GM19351 (cell line): ENCODE results near the gene FOXN4.

Experiments used
- ATAC-seq: cut with Tn5 transposase; IDR thresholded peaks from one replicate; pipeline ENCODE4 v1.9.1; 2021; ENCODE audit warnings: mild to moderate bottlenecking, moderate library complexity; ENCODE audit not compliant: unreplicated experiment

Gene FOXN4

DNA sequence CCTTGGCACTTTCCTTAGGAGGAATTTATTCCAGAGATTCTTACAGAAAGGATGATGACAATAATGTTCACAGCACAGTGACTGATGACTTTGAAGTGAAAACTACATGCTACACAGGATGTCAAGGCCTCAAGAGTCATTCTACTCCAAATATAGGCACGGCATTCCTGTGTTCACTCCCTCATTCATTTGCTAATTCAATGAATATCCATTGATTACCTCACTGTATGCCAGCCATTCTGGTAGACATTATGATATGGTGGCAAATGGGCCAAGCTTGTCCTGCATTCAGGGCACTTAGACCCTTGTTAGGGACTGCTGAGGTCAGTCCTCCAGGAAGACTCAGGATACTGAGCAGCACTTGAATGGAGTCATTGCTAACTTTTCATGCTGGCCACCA lies 48.0 kb downstream of the FOXN4 start:
- no peak for ATAC-seq

DNA sequence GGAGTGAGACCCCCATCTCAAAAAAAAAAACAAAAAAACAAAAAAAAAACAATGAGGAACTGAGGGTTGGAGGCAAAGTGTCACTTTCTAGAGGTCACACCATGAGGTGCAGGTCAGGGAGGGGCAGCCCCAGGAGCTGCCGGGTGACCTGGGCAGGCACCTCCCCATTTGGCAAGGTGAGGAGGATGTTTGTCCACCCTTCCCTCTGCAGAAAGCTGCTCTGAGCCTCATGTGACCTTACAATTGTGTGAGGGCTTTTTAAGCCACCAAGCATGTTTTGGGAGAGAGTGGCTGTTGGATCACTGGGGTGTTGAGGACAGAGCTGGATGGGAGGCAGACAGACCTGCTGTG lies 49.6 kb downstream of the FOXN4 start:
- ATAC-seq: no peak

DNA sequence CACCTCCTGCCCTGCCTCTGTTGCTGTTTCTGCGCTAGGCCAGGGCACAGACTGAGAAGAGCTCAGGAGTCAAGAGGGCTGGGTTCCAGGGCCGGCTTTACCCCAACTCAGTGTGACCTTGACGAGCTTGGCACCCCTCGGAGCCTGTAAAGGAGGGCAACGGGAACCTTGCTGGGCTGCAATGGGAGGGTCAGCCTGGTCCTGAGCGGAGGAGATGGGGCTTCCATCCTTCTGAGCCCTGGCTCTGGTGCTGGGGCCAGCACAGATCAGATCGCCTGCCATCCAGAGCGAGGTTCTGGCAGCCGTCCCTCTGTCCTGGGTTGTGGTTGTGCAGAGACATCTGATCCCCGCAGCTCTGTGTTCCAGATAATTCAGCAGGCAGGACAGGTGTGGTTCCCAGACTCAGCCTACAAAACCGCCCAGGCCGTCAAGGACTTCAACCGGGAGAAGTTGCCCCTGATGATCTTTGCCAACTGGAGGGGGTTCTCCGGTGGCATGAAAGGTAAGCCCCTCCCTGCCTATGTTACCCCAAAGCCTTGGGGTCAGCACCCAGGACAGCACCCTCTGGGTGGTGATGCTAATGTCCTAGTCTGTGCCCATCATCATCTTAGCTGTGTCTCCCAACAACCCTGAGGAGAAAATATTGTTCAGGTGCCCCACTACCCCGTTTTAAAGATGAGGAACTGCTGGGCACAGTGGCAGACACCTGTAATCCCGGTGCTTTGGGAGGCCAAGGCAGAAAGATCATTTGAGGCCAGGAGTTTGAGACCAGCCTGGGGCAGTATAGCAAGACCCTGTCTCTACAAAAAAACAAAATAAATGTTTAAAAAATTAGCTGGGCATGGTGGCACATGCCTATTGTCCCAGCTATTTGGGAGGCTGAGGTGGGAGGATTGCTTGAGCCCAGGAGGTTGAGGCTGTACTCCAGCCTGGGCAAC lies 50.2 kb downstream of the FOXN4 start:
- no peak for ATAC-seq

DNA sequence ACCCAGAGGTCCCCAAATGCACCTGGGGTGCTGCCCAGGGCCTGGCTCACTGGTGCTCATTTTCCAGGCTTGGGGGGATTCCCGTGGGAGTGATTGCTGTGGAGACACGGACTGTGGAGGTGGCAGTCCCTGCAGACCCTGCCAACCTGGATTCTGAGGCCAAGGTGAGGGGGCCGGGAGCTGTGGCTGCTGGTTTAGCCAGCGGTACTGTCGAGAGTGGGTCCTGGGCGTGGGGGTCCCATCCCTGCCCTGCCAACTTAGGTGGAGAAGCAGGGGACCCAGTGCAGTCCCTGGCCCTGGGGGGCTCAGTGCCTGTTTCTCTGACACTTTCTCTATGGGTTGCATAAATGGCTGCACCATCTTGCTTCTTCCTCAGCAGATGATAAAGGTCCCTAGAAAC lies 50.9 kb downstream of the FOXN4 start:
- ATAC-seq: no peak

DNA sequence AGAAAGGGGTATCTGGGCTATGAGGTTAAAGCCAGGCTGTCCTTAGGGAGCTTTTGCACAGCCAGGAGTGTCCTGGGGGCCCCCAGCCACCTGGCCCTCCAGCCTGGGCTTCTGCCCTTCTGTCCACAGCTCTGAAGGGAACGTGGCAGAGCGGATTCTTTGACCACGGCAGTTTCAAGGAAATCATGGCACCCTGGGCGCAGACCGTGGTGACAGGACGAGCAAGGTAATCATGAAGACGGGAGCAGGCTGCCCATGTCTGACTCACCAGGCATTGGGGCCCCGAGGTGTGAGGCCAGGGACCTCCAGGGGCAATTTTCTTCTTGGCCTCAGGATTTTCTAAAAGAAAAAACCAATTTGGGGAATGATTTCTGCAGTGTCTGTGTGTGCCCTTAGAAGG lies 53.1 kb downstream of the FOXN4 start:
- no peak for ATAC-seq

DNA sequence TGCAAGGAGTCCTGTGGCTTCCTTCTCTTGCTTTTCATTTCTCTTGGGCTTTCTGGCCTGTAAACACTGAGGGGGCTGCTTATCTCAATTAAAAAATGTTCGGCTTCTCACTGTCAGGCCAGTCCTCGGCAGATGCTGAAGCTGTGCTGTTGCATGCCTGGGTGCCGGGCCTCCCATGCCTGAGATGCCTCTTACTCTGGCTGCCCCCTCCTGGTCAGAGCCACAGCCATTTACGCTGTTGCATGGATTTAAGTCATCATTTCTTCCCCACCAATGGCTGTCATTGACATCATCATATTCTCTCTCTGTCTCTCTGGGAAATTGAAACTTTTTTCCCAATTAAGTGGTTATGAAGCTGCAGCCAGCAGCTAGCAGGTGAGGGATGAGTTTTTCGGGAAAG lies 53.7 kb downstream of the FOXN4 start:
- no peak for ATAC-seq

DNA sequence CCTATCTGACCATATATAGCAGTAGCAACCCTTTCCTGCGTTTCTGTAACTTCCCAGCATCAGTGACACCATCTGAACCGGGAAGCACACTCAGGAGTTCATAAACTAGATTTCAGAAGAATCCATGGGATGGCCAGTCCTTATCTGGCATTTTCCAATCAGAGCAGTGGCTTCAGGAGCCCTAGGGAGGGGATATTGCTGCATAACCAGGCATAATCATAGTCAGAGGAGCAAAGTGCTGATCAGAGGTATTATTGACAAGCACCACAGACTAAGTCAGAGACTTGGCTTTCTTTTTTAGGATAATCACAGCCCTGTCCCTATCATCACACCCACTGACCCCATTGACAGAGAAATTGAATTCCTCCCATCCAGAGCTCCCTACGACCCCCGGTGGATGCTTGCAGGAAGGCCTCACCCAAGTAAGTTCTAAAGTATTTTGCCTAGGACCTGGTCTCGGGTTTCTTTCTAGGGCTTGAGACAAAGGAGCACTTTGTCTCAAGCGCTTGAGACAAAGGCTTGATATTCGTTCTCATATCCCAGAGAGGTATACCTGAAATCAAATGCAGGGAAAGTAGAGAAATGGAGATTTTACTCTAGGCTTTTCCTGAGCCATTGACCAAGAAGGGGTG lies 55.1 kb downstream of the FOXN4 start:
- no peak for ATAC-seq

DNA sequence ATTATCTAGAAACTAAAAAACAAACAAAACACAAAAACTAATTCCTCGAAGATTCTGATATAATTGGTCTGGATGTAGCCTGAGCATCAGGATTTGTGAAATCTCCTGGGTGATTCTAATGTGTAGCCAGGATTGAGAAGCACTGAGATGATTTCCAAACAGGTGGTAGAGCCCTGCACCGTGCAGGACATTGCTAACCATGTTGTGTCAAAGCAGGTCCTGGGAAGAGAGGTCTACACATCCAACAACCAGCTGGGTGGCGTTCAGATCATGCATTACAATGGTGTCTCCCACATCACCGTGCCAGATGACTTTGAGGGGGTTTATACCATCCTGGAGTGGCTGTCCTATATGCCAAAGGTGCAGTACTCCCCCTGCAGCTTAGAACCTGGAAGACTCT lies 56.3 kb downstream of the FOXN4 start:
- ATAC-seq: no peak

DNA sequence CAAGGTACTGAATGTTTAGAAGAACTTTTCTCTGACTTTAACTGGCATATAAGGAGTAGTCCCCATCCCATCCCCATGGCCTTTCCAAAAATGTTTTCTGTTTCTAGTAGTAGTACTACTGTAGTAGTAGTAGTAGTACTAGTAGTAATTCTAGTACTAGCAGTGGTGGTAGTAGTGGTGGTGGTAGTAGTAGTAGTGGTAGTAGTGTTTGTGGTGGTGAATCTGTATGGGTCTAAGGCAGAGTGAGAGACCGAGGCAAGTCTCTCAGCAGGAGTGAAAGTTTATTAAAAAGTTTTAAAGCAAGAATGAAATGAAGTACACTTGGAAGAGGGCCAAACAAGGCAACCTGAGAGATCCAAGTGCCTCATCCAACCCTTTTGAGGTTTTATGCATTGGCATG lies 58.6 kb downstream of the FOXN4 start:
- no peak for ATAC-seq

DNA sequence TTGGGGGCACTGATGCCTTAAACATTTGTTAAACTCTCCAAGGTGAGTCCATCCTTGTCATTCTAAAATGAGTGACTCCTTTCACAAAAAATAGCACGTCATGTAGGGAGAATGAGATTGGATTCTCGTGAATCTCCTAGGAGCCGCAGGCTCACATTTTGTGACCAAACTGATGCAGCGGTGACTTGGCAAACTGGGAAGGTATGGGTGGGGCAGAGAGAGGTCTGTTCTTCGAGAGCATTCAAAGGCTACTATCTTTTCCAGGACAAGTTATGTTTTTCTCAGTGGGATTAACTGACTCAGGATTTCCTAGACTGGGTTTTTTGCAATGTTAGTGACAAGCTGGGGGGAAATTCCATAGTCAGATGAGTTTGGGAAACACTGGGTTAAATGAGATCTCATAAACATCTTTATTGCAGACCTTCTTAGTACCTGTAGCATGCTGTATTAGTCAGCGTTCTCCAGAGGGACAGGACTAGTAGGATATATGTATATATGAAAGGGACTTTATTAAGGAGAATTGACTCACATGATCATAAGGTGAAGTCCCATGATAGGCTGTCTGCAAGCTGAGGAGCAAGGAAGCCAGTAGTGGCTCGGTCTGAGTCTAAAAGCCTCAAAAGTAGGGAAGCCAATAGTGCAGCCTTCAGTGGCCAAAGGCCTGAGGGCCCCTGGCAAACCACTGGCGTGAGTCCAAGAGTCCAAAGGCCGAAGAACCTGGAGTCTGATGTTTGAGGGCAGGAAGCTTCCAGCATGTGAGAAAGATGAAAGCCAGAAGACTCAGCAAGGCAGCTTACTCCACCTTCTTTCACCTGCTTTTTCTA lies 61.0 kb downstream of the FOXN4 start:
- ATAC-seq: no peak

DNA sequence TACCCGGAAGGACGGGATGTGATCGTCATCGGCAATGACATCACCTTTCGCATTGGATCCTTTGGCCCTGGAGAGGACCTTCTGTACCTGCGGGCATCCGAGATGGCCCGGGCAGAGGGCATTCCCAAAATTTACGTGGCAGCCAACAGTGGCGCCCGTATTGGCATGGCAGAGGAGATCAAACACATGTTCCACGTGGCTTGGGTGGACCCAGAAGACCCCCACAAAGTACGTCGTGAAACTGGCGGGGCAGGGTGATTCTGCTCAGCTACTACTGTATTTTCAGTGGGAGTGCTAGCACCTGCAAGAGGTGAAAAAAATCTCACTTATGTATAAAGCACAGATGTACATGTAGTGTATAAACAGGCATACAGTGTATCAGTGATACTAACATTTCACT lies 62.9 kb downstream of the FOXN4 start:
- no peak for ATAC-seq

DNA sequence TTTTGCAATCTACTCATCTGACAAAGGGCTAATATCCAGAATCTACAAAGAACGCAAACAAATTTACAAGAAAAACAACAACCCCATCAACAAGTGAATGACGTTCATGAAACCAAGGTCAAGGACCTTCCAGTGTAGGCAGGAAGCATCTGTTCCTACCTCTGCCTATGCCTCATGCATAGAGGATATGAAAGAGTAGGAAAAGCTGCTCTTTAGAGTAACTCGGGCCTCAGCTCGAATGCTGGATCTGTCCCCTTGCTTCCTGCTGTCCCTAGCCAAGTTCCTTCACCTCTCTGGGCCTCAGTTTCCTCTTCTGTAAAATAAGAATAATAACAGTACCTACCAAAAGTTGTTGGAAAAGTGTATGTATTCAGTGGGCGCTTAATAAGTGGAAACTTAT lies 65.0 kb downstream of the FOXN4 start:
- no peak for ATAC-seq

DNA sequence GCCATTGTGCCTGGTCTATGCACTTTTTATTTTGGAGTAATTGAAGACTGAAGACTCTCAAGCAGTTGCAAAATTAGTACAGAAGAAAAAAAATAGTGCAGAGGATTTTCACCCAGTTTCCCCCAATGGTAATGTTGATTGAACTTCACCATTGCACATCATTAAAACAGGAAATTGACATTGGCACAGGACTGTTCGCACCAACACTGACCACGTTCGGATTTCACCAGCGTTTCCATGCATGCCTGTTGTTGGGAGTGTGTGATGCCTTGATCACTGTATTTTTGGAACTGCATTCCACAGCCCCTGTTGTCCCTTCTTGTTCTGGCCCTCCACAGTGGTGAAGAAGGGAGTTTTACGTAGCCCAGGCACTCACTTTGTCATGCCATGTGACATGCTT lies 67.1 kb downstream of the FOXN4 start:
- no peak for ATAC-seq

DNA sequence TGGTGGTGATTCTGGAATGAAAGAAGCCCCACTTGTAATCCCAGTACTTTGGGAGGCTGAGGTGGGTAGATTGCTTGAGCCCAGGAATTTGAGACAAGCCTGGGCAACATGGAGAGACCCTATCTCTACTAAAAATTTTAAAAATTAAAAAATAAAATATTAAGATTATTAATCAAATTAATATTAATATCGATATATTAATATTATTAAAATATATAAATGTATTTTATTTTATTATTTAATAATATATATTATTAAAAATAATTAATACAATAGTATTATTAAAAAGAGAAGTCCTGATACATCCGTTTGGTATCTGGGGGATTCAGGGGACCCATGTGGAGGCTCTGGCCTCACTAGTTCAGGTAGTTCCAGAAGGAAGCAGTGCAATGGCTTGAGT lies 68.7 kb downstream of the FOXN4 start:
- no peak for ATAC-seq

DNA sequence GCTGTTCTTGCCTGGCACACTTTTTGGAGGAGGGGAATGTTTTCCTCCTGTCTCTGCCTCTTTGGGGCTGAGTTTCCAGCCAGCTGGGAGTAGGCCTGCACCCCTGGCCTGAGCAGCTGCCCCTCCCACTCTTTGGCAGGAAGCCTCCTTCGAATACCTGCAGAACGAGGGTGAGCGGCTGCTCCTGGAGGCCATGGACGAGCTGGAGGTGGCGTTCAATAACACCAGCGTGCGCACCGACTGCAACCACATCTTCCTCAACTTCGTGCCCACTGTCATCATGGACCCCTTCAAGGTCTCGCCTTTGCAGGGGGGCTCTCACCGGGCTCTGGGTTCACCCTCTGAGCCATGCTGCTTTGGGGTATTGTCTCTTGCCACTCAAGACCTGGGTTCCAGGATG lies 69.4 kb downstream of the FOXN4 start:
- ATAC-seq: no peak

DNA sequence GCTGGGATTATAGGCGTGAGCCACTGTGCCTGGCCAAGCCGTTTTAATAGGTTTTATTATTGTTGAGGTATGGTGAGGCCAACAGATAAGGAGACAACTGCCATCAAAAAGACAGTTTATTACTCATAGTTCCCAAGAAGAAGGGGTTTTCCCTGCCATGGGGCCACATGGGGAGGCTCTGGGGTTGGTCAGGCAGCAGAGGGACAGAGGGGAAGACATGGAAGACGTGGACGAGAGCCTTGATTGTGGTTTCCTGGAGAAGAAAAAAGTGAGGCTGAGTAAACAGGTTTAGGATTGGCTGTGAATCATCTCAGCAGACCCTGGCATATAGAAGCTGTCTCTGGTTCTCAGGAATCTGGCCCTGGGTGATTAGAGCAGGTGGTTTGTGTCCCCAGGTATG lies 69.9 kb downstream of the FOXN4 start:
- ATAC-seq: no peak

DNA sequence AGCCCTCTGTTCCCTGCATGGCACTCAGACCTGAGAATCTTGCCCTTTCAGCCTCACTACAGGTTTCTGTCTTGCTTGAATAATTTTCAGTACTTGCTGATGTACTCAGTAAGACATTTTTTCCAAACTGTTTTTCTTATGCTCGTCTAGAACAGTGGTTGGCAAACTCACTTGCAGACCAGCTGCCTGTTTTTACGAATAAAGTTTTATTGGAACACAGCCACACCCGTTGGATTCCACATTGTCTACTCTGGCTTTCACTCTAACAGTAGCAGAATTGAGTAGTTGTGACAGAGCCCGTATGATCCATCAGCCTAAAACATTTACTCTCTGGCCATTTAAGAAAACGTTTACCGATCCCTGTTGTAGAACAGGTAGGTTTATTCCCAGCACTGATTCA lies 72.8 kb downstream of the FOXN4 start:
- no peak for ATAC-seq

DNA sequence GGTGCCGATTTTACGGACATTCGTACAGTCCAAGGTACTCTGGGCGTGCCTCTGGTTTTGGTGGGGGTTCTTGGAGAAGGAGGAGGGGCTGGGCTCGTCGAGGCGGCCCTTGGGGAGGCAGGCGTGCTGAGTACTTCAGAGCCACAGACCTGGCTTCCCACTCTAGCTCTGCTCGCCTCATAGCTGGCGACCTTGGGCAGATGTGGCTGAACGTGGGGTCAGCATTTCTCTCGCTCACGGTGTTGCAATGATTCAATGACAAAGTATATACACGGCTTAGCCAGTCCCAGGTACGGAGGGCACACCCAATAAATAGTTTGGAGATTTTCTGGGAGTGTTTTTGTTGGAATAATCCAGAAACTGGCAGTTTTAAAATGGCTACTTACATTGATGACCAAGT lies 75.1 kb downstream of the FOXN4 start:
- no peak for ATAC-seq

DNA sequence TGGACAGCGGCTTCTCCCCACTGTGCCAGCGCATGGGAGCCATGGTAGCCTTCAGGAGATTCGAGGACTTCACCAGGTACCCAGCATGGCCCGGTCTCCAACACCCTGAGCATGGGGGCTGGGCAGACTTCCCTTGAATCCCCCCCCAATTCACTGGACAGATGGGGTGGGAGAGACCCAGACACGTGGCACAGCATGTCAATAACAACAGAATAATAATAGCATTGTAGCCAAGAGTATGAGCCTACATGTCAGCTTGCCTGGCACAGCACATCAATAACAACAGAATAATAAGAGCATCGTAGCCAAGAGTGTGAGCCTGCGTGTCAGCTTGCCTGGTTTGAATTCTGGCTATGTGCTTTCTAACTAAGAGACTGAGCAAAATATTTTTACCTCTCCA lies 76.4 kb downstream of the FOXN4 start:
- no peak for ATAC-seq

DNA sequence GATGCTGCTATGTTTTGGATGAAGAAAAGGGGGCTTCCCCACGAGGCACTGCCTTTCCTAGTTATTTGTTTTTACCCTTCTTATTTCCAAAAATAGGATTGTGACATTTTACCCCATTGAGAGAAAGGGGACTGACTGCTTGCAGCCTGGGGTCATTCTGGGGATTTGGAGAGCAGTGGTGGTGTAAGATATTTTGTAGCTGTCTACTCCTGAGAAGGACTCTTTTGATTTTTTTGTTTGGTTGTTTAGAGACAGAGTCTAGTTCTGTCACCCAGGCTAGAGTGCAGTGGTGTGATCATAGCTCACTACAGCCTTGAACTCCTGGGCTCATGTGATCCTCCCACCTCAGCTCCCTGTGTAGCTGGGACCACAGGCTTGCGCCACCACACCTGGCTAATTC lies 78.9 kb downstream of the FOXN4 start:
- no peak for ATAC-seq

DNA sequence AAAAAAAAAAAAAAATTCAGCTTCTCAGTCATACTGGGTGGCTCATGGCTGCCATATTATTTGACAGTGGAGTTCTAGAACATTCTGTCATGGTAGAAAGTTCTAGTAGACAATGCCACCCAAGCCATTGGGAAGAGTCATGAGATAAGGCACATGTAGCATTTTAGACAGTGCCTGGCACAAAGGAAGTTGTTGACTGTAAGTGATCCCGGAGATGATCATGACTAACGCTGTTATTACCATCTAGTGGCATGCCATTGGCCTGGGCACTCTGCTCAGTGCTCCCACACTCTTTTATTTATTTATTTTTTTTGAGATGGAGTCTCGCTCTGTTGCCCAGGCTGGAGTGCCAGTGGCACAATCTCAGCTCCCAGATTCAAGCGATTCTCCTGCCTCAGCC lies 80.4 kb downstream of the FOXN4 start:
- ATAC-seq: no peak
